Measurements from ENCODE around the gene MS4A15.

DNA sequence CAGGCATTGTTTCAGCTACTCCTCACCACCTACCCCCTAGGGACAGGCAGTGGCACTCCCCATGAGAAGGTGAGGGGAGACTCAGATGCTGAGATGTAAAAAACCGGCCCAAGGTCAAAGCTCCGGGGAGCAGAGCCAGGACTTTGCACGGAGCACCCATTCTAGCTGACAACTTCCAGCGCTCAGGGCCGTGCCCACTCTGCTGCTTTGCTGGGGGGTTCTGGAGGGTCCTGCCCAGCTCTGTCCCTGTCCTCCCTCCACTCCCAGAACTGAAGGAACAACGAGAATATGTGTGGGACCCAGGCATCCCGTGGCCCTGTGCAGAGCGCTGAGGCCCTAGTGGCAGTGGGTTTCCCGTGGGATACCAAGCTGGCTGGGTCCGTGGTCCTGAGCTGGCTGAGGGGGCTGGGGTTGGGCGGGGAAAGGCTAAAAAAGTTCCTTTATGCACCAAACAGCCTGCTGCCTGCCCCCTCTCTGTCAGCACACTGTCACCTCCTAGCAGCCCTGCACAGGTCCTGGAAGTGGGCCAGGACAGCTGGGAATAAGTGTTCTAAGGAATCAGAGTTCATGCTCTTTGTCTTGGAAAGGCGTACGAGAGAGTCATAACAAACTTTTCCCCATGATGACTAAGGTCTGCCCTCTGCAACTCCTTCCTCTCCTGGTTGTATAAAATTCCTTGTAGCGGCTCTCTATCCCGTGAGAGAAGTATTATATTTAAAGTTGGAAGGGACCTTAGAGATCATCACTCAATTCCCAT is 30.3 kb downstream of the MS4A15 start:
- TF ChIP-seq LEF1 (IDR thresholded peaks at IDR 0.05; ENCODE audit: borderline replicate concordance) (no peak), FOXM1 (IDR thresholded peaks at IDR 0.05; ENCODE audit: borderline replicate concordance) (no peak), BHLHE40 (IDR thresholded peaks at IDR 0.05; ENCODE audit: borderline replicate concordance) (no peak), NFRKB (IDR thresholded peaks at IDR 0.05) (no peak), TARDBP (IDR thresholded peaks at IDR 0.05) (no peak), FOXA1 (IDR thresholded peaks at IDR 0.05) (no peak), L3MBTL2 (conservative IDR thresholded peaks at IDR 0.05) (no peak), SUZ12 (IDR thresholded peaks at IDR 0.05) (no peak), HDGF (IDR thresholded peaks at IDR 0.05; ENCODE audit: borderline replicate concordance) (no peak), ELF4 (IDR thresholded peaks at IDR 0.05) (no peak), ARNT (IDR thresholded peaks at IDR 0.05) (no peak)

Data from HEK293T (cell line).